SJCRH30 (cell line): ENCODE results near the gene PANK1. TPM values are rescaled to one million over a fixed set of nuclear protein-coding genes. Genes with fewer than 3 reads are reported as not detected.

Source experiments
- total RNA-seq: library from RNA; depleted of rRNA; stranded (reverse); fragments of >200 nt; shearing (Covaris generic); gene quantifications from 2 replicates; pipeline ENCODE4 v1.2.3, GENCODE V29; 2014; rRNA removed

PANK1 gene
- total RNA-seq, 1 experiment from 2014 or later: 14.2 TPM

Other genes with a start within 250 kb of the PANK1 start
- gene IFIT5, start 230.7 kb downstream of the PANK1 start, total RNA-seq: 7.1 and 8.1 TPM in 2 replicates
- 0.15 and 0.18 TPM in 2 replicates for gene SLC16A12, start 109.6 kb downstream of the PANK1 start, total RNA-seq
- gene KIF20B, start 56.3 kb upstream of the PANK1 start, total RNA-seq: 39.1 and 48.3 TPM in 2 replicates